Lower lobe of right lung (tissue), 2 donors: ENCODE measurements around the gene FUT7. TPM values are rescaled to one million over a fixed set of nuclear protein-coding genes. Genes with fewer than 3 reads are reported as not detected.

Experiments
- ATAC-seq, 2 donors: fragments of 200-7000 bp; cut with Tn5 transposase; one replicate each; pipeline ENCODE4 v1.9.1; 2020 to 2022; ENCODE audit warnings: mild to moderate bottlenecking in 2 of 2, moderate library complexity in 2 of 2
- DNase-seq: peaks from one replicate; pipeline ENCODE4 v3.0.0-alpha.2; 2020
- H3K27ac ChIP-seq: fragments of 200-600 bp; one replicate; pipeline ENCODE4 v1.8.0; 2022
- H3K27me3 ChIP-seq: fragments of 200-600 bp; one replicate; pipeline ENCODE4 v1.8.0; 2022; ENCODE audit warnings: low read depth
- H3K36me3 ChIP-seq: fragments of 200-600 bp; one replicate; pipeline ENCODE4 v1.8.0; 2022; ENCODE audit warnings: mild to moderate bottlenecking
- H3K4me1 ChIP-seq: fragments of 200-600 bp; one replicate; pipeline ENCODE4 v1.8.0; 2022
- H3K4me3 ChIP-seq: fragments of 200-600 bp; one replicate; pipeline ENCODE4 v1.8.0; 2022; ENCODE audit warnings: mild to moderate bottlenecking
- H3K9me3 ChIP-seq: fragments of 200-600 bp; one replicate; pipeline ENCODE4 v1.8.0; 2022
- intact Hi-C: fragments of 100-400 bp; cut with DNase I; formaldehyde crosslinking; loops from one replicate; pipeline ENCODE4 v1.11.0; 2022
- total RNA-seq: library from RNA; stranded (reverse); fragmentation: NEBNext Ultra II Directional; extraction: Animal tissue kit (Norgen Biotek cat#: 25700); gene quantifications from one replicate; pipeline ENCODE4 v1.2.1, GENCODE V29; 2021
- TF ChIP-seq, protein P1 (sequence below): fragments of 200-600 bp; IDR thresholded peaks from one replicate; pipeline ENCODE4 v1.8.0; 2022; ENCODE audit warnings: antibody characterized with exemption, mild to moderate bottlenecking
- donor health status: DM: no; HTN: yes; CAD: no; lungs with severe emphysema.

Gene FUT7
- total RNA-seq, 1 donor from 2014 or later: 1.1 TPM

- H3K4me3 ChIP-seq: no peak overlapping the region
- intact Hi-C loops: no loop called here
- H3K4me1 ChIP-seq: peaks cover 17% of the 10 kb centered on the region
- TF ChIP-seq, protein P1, sequence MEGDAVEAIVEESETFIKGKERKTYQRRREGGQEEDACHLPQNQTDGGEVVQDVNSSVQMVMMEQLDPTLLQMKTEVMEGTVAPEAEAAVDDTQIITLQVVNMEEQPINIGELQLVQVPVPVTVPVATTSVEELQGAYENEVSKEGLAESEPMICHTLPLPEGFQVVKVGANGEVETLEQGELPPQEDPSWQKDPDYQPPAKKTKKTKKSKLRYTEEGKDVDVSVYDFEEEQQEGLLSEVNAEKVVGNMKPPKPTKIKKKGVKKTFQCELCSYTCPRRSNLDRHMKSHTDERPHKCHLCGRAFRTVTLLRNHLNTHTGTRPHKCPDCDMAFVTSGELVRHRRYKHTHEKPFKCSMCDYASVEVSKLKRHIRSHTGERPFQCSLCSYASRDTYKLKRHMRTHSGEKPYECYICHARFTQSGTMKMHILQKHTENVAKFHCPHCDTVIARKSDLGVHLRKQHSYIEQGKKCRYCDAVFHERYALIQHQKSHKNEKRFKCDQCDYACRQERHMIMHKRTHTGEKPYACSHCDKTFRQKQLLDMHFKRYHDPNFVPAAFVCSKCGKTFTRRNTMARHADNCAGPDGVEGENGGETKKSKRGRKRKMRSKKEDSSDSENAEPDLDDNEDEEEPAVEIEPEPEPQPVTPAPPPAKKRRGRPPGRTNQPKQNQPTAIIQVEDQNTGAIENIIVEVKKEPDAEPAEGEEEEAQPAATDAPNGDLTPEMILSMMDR: no peak
- H3K27ac ChIP-seq: no peak overlapping the region
- ATAC-seq (no peak), DNase-seq (no peak)
- no peaks in the 10 kb centered on the region for H3K27me3 ChIP-seq
- no peaks in the 10 kb centered on the region for H3K9me3 ChIP-seq
- H3K36me3 ChIP-seq: no peaks in the 10 kb centered on the region
Measured at GRCh38 chr9:137002646-137003041, 29.2 kb downstream of the FUT7 start.

- no peak for ATAC-seq
- TF ChIP-seq, protein P1: no peak
- no peak for DNase-seq
- Histone ChIP-seq H3K9me3 (no peaks in the 10 kb centered on the region), H3K27ac (no peak overlapping the region), H3K4me1 (peaks cover 17% of the 10 kb centered on the region), H3K27me3 (no peaks in the 10 kb centered on the region), H3K4me3 (no peak overlapping the region), H3K36me3 (no peaks in the 10 kb centered on the region)
- intact Hi-C loops: no loop called here
Measured at GRCh38 chr9:137001857-137002645, 29.8 kb downstream of the FUT7 start.

DNA sequence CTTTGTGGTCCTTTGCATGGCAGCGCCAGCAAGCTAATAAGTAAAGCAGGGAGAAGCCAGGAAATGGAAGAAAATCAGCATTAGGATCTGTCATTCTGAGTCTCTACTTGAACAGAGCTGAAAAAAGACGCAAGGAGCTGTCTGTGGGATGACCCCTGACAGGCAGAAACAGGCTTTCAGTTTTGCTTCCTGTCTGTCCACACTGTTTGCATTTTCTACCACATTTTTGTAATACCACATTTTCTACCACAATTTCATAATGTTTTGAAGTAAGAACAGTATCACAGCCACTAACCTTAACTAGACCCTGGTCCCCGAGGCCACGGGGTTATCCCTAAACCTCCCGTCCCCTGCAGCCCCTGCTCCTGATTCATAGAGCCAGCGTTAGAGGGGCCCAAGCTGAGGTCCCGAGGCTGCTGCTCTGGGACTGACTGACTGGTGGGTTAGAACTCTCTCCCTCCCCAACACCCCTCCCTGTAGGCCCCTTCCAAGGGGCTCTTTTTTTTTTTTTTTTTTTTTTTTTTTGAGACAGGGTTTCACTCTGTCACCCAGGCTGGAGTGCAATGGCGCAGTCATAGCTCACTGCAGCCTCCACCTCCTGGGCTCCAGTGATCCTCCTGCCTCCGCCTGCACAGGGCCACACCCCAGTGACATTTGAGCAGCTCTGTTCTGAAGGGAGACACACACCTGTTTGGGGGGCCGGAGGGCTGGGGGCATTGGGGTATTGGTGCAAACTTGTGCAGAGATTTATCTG is 31.5 kb downstream of the FUT7 start:
- no peak overlapping the region for H3K4me3 ChIP-seq
- DNase-seq (no peak), ATAC-seq (peak in 1 of 2 donors; percentile 6)
- intact Hi-C loops: no loop called here
- H3K27ac ChIP-seq: peak overlapping the region; percentile 58
- no peaks in the 10 kb centered on the region for H3K27me3 ChIP-seq
- peaks cover 33% of the 10 kb centered on the region for H3K4me1 ChIP-seq
- no peaks in the 10 kb centered on the region for H3K36me3 ChIP-seq
- H3K9me3 ChIP-seq: no peaks in the 10 kb centered on the region
- TF ChIP-seq, protein P1: no peak

GRCh38 chr9:136997830-136998234 is 34.1 kb downstream of the FUT7 start:
- H3K4me1 ChIP-seq: peaks cover 58% of the 10 kb centered on the region
- H3K9me3 ChIP-seq: no peaks in the 10 kb centered on the region
- intact Hi-C loops: no loop called here

DNA sequence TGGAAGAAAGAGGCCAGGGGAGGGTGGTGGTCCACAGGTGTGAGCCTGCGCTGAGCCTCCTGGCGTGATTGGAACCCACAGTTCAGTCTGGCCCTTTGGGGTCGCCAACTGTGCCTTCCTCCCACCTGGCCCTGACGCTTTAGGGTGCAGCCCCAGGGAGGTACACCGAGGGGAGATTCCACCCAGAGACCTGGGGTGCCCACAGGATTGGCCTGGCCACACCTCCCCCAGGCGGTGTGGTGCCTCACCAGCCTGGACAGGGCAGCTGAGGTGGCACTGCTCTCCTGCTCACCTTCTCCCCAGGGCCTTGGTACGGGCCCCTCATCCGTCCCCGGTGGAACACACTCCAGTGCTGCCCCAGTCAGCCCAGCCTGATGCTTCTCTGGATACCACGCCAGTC is 34.5 kb downstream of the FUT7 start:
- ATAC-seq (no peak), DNase-seq (no peak)
- peaks cover 62% of the 10 kb centered on the region for H3K4me1 ChIP-seq
- peaks cover 16% of the 10 kb centered on the region for H3K36me3 ChIP-seq
- peak overlapping the region; percentile 55 for H3K4me3 ChIP-seq
- intact Hi-C loops: no loop called here
- H3K27me3 ChIP-seq: no peaks in the 10 kb centered on the region
- no peaks in the 10 kb centered on the region for H3K9me3 ChIP-seq
- TF ChIP-seq, protein P1: no peak
- peak overlapping the region; percentile 81 for H3K27ac ChIP-seq

More at GRCh38 chr9:136997830-136998234, 34.1 kb downstream of the FUT7 start:
- no peak for DNase-seq
- H3K36me3 ChIP-seq: peaks cover 16% of the 10 kb centered on the region
- no peak overlapping the region for H3K4me3 ChIP-seq
- H3K27ac ChIP-seq: peak overlapping the region; percentile 81
- no peaks in the 10 kb centered on the region for H3K27me3 ChIP-seq
- TF ChIP-seq, protein P1: no peak
- ATAC-seq: no peak
